ENCODE data around the gene FYN. TPM values are rescaled to one million over a fixed set of nuclear protein-coding genes. Genes with fewer than 3 reads are reported as not detected.

FYN gene
- total RNA-seq, 4 donors from 2014 or later: 108 to 281 (median 186) TPM

DNA sequence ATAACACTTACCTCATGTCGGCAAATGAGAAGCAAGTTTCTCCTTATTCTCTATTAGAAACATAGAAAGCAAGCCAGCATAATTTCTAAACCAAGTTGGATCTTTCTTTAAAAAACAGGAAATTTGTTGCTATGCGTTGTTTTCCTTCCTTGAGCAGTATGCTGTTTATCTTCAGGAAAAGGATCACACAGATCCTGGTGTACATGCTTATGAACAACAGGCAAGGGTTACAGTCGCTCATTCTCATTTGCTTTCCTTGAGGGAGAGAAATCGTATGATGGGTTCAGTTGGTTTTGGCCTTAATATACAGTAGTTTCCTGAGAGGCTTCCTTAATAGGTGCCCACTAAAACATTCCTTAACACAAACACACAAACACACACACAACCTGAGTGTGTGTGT lies 118.8 kb downstream of the FYN start:
- TF ChIP-seq, protein P1, sequence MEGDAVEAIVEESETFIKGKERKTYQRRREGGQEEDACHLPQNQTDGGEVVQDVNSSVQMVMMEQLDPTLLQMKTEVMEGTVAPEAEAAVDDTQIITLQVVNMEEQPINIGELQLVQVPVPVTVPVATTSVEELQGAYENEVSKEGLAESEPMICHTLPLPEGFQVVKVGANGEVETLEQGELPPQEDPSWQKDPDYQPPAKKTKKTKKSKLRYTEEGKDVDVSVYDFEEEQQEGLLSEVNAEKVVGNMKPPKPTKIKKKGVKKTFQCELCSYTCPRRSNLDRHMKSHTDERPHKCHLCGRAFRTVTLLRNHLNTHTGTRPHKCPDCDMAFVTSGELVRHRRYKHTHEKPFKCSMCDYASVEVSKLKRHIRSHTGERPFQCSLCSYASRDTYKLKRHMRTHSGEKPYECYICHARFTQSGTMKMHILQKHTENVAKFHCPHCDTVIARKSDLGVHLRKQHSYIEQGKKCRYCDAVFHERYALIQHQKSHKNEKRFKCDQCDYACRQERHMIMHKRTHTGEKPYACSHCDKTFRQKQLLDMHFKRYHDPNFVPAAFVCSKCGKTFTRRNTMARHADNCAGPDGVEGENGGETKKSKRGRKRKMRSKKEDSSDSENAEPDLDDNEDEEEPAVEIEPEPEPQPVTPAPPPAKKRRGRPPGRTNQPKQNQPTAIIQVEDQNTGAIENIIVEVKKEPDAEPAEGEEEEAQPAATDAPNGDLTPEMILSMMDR (IDR thresholded peaks at IDR 0.05): no peak
- ATAC-seq (ENCODE audit: low FRiP score) (no peak), DNase-seq (ENCODE audit: low spot score) (no peak)

DNA sequence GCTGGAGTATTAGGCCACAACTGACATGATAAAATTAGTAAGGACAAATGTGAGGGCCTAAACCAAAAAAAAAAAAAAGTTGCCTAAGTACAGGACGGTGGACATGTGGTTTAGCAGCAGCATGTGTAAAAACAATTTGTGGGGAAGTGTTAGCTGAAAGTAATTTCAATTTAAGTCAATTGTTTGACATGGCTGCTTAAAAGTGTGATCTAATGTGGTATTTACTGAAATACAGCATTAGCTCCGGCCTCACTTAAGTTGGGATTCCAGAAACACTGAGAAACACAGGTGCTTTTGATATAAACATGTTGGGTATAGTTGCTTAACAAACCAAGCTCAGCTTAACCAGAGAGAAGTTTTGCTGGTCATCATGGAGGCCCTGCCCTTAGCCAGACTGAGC lies 119.7 kb downstream of the FYN start:
- TF ChIP-seq, protein P1 (IDR thresholded peaks at IDR 0.05): no peak
- DNase-seq (ENCODE audit: low spot score) (no peak), ATAC-seq (ENCODE audit: low FRiP score) (no peak)

DNA sequence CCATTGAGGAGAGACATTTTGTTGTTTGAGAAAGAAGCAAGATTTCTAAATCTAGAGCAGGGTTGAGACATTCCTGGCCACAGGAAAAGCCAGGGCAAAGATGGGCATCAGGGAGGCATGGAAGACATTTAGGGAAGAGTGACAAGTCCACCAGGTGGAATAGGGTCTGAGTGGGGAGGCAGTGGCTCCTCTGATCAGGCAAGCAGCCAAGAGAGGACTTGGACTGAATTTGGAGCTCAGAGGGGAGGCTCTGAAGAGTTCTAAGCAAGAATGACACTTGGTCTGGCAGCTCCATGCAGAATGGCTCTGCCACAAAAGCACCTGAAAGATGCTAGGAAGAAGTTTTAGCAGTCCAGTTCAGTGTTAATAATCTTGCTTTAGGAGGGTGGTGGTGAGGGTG lies 120.8 kb downstream of the FYN start:
- no peak for DNase-seq (ENCODE audit: low spot score)
- TF ChIP-seq, protein P1 (IDR thresholded peaks at IDR 0.05): no peak
- ATAC-seq (ENCODE audit: low FRiP score): no peak

DNA sequence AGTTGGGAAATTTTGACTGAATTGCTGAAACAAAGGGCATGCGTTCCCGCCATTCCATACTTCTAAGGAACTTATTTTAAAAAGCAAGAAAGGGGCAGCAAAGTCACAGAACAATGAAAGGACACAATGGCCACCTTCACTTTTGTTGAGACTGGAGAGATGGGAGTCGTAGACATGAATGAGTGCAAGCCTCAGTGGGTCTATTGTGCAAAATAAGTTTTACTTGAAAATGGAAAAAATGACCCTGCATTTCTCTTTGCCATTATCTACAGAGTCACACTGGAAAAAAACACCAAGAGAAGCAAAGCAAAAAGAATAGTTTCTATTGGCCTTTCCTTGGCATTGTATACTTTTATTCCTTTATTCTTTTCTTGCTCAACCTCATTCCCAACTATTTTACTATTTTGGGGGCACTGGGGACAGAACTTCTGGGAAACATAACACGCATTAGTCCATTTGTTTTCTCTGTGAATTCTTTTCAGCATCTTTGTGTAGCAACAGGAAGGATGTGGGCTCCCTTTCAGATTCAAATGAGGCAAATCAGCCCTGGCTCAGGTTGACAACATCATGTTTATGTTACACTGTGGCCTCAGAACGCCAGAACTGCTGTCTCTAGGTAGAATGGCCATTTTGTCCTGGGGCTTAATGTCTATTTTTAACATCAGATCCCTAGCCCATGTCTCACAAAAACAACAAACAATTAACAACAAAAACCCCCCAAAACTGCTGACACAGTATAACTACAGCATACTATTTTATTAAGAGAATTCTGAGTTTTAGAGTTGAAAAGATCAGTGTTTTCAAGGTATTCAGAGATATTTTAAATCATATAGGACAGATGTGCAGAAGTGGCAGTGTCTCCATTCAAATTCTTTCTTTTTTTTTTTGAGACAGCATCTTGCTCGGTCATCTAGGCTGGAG lies 122.2 kb downstream of the FYN start:
- no peak for ATAC-seq (ENCODE audit: low FRiP score)
- DNase-seq (ENCODE audit: low spot score): no peak

DNA sequence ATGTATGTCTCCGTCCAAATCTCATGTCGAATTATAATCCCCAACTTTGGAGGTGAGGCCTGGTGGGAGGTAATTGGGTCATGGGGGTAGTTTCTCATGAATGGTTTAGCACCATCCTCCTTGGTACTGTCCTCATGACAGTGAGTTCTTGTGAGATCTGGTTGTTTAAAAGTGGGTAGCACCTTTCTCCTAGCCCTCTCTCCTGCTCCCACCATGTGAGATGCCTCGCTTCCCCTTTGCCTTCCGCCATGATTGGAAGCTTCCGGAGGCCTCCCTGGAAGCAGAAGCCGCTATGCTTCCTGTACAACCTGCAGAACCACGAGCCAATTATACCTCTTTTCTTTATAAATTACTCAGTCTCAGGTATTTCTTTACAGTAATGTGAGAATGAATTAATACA lies 123.1 kb downstream of the FYN start:
- DNase-seq (ENCODE audit: low spot score) (no peak), ATAC-seq (ENCODE audit: low FRiP score) (no peak)
- TF ChIP-seq, protein P1 (IDR thresholded peaks at IDR 0.05): no peak

More for the DNA sequence above, 122.2 kb downstream of the FYN start:
- TF ChIP-seq, protein P1 (IDR thresholded peaks at IDR 0.05): no peak

DNA sequence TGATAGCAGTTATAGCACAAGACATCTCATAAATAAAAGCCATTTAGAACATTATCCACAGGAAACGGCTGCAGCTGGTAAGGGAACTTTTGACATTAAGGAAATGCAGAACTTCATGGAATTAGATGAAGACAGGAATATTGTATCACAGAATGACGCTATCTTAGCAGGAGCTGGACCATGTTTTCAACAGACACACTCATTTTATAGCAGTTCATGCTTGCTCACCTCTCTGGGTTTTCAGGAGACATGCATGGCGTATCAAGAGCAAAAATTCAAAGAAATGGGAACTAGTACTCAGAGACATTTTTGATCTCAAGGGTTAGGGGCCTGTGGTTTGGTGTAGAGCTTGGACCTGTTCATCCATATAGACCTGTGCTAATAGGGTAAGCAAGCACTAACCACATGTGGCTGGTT lies 125.0 kb downstream of the FYN start:
- DNase-seq (ENCODE audit: low spot score) (no peak), ATAC-seq (ENCODE audit: low FRiP score) (no peak)
- TF ChIP-seq, protein P1 (IDR thresholded peaks at IDR 0.05): no peak

DNA sequence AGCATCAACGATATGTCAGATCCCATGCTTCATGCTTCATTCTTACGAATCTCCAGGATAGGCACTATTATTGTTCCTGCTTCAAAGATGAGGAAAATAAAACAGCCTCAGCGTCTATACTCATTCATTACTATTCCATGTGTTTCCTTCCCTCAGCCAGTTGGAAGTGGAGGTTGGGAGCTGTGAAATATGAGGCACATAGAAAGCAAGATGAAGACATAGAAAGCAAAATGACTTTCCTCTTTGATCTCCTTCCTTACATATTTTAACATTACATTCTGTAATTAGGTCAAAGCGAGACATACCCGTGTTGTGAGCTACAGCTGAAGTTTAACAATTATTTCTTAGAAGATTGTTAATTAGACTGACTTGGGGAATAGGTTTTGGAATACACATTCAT lies 125.4 kb downstream of the FYN start:
- TF ChIP-seq, protein P1 (IDR thresholded peaks at IDR 0.05): no peak
- ATAC-seq (ENCODE audit: low FRiP score) (no peak), DNase-seq (ENCODE audit: low spot score) (no peak)
